AG08395 (cell line): ENCODE results near the gene RAB12.
"Not testable (repeated sequence)": the region's sequence is repeated elsewhere in the genome, so short reads cannot be mapped to it uniquely, and the experiment has no call there.

Source experiments
- DNase-seq: peaks from one replicate; pipeline ENCODE4 v3.0.0; 2012; ENCODE audit warnings: mixed read lengths, low spot score

RAB12 gene

DNA sequence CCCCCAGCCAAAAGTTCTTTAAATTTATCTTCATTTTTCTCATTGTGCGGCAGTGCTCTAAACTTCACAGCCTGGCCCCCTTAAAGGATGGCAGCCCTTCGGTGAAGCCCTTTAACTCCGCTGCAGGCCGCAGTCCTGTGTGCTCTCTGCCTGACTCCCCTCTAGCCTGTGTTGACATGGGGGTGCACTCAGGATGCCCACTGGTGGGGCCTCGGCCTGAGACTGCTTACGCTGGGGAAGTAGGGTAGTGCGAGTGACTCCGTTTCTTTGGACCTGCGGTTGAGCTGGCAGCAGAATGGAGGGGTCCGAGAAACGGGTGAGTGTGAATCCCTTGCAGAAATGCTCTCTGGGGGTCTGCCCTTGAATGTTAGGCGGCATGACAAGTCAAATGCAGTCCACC is 5.6 kb downstream of the RAB12 start:
- DNase-seq = no peak

- peak; percentile 95 for DNase-seq
Observed at GRCh38 chr18:8615397-8616027, 6.3 kb downstream of the RAB12 start.

GRCh38 chr18:8616028-8616401 is 6.8 kb downstream of the RAB12 start:
- DNase-seq = no peak

DNA sequence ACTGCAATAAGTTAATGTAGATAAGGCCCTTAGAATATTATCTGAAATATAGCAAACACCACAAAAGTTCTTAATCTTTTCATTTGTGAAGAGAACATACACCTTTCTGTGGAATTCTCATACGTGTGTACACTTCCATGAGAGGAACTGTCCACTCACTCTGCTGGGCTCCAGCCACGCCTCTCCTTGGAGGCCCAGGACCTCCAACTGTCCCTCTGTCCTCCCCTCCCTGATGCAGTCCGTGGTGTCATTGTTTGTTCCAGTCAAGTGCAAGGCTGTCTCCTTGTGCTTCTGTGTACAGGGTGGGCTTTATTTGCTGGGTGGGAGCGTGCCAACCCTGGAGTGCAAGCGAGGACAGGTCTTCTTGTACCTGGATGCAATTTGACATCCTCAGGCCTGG is 8.7 kb downstream of the RAB12 start:
- DNase-seq = no peak

GRCh38 chr18:8619041-8619440 is 9.8 kb downstream of the RAB12 start:
- no peak for DNase-seq

GRCh38 chr18:8619835-8620577 is 10.8 kb downstream of the RAB12 start:
- no peak for DNase-seq

GRCh38 chr18:8620845-8621244 is 11.6 kb downstream of the RAB12 start:
- DNase-seq = no peak

DNA sequence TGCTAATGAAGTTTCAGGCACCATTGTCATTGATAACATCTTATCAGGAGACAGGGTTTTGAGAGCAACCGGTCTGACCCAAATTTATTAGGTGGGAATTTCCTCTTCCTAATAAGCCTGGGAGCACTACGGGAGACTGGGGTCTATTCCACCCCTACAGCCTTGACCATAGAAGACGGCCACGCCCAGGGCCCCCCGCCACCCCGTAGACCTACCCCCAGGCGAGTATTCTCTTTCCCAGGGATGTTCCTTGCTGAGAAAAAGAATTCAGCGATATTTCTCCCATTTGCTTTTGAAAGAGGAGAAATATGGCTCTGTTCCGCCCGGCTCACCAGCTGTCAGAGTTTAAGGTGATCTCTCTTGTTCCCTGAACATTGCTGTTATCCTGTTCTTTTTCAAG is 13.4 kb downstream of the RAB12 start:
- DNase-seq = not testable (repeated sequence)

GRCh38 chr18:8623549-8624106 is 14.4 kb downstream of the RAB12 start:
- DNase-seq = no peak

GRCh38 chr18:8625461-8626092 is 16.3 kb downstream of the RAB12 start:
- no peak for DNase-seq

DNA sequence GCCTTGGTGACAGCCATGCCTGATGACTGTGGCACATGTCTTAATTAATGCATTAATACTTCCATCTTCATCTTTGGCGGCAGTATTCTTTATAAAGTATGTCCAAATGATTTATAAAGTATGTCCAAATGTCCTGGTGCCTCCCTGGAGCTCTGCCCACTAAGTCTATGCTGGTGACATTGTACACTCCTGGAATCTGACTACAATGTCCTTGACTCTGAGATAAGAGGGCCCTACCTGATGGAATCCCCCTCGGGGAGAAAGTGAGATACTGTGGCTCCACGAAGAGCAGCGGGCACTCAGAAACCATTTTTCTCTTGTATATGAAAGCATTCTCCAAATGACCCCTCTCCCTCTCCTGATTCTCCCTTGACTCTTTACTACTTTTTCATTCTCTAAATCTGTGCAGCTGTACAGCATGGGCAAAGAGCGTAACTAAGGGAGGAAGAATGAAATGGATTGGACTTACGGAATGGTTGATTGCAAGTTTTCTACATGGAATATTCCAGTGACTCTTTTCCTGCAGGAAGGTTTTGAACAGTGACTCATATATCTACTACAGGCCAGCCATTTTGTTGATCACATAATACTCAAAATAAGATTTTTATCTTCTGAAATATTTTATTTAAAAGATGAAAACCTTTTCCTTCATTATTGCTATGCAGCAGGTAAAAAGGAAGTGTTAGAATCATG is 17.3 kb downstream of the RAB12 start:
- DNase-seq = no peak

GRCh38 chr18:8627107-8627472 is 17.9 kb downstream of the RAB12 start:
- no peak for DNase-seq

DNA sequence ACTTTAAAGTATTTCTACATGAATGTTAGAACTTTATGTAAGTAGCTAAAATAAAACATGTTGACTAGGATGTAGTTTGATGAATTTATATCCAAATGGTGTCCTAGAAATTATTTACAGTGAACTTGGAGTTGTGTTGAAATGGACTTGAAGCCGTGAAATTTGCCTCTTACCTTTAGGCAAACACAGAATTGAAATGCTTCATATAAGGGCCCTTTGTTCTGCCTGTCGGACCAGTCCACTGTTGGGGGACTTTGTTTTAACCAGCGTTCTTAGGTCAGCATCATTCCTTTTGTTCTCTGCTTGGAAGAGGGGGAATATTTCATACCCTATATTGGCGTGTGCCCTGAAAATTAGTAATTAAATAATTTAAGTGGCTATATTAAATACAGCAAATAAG is 18.3 kb downstream of the RAB12 start:
- no peak for DNase-seq

GRCh38 chr18:8629602-8630001 is 20.4 kb downstream of the RAB12 start:
- no peak for DNase-seq

- no peak for DNase-seq
Observed at GRCh38 chr18:8630546-8630945, 21.3 kb downstream of the RAB12 start.

DNA sequence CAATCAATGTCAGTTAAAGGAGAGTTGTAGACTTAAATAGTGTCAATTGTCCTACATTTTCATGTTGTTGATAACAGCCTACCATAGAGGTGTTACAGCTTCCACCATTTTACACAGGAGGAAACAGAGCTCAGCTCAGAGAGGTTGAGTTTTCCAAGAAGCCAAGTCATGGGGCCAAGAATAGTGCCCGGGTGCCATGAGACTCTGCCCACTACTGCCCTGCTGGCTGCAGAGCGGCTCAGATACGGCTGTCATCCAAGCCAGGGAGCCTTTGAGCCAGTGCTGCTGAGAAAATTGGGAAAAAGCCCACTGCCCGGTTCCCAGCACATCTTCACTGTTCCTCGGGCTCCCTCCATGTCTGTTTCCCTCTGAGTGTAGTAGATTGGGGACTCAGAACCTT is 22.0 kb downstream of the RAB12 start:
- DNase-seq = no peak

- no peak for DNase-seq
Observed at GRCh38 chr18:8632386-8632785, 23.1 kb downstream of the RAB12 start.

DNA sequence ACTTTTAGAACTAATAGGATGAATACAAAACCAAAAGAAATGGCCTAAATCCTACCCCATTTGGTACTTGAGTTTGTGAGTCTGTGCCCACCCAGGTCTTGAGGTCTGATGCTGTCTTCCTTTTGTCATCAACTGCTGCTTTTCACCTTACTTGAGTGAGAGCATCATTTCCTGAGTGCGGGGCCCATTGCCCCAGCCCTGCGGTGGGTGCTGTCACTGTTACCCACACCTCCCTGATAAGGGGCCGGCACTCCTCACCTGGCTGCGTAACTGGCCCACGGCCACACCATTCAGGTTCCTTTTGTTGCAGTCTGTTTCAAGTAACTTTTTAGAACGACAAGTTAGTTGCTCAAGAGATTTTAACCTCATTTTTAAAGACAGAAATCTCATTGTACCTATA is 25.3 kb downstream of the RAB12 start:
- no peak for DNase-seq

GRCh38 chr18:8635087-8635486 is 25.9 kb downstream of the RAB12 start:
- peak; percentile 32 for DNase-seq

GRCh38 chr18:8639762-8640161 is 30.5 kb downstream of the RAB12 start:
- DNase-seq = no peak

GRCh38 chr18:8643326-8643878 is 34.2 kb downstream of the RAB12 start:
- no peak for DNase-seq

- not testable (repeated sequence) for DNase-seq
Observed at GRCh38 chr18:8647359-8647758, 38.1 kb downstream of the RAB12 start.
